HG02763 (cell line): Measurements from ENCODE around the gene SPPL2C.

Experiments
- ATAC-seq: cut with Tn5 transposase; IDR thresholded peaks from one replicate; pipeline ENCODE4 v1.9.1; 2021; ENCODE audit warnings: mild to moderate bottlenecking, moderate library complexity; ENCODE audit not compliant: unreplicated experiment

The SPPL2C gene

GRCh38 chr17:45844695-45845375, at the start of gene SPPL2C:
Gene SPPL2C, plus strand, starts transcription at chr17:45844881. Its CDS starts 26 bp downstream, at chr17:45844907.
- no peak for ATAC-seq

DNA sequence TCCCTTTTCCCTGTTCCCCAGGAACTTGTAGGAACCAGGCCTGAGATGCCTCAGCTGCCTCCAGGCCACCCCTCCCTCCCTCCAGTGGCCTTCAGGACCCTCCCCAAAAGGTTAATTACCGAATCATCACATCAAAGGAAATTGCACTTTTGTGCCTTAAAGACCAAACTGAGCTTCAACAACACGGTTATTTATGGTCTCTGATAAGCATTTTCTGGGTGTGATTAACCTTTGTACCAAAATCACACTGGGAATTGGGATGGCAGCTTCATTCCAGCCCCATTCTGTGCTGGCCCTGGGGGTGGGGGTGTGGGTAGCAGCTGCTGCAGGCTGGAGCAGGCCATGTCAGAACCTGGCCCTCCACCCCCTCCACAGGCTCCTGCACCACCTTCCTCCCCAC, 43.9 kb upstream of the SPPL2C start:
- no peak for ATAC-seq

DNA sequence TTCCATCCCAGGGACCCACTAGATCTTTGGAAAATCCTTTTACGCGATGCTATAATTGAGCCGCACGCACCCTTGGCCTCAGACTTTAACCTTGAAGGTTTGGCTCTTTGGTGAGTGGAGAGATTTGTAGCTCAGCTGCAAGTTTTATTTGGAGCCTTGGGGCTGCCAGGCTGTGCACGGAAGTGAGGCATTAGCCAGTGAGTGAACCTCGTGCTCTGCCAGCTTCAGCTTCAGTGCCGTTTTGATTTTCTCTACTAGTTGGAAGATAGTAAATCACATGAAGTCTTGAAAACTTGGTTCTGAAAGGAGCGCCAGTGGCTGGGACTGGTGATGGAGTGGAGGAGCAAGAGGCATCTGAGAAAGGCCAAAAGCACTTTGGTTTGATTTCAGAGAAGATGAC, 43.3 kb upstream of the SPPL2C start:
- ATAC-seq = no peak

DNA sequence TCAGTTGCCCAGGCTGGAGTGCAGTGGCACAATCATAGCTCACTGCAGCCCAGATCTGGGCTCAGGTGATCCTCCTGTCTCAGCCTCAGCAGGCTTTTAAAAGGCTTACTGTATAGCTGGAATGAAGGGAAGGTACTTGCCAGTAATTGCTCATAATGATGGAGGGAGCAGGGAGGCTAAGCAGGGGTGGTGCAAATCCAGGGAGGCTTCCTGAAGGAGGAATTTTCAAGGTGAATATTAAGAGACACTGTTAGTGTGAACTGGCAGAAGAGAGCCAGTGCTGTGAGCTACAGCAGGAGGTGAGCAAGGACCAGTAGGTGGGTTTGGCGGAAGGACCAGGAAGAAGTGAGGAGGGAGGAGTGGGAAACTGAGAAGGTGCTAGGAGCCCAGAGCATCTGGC, 35.8 kb upstream of the SPPL2C start:
- ATAC-seq = no peak

DNA sequence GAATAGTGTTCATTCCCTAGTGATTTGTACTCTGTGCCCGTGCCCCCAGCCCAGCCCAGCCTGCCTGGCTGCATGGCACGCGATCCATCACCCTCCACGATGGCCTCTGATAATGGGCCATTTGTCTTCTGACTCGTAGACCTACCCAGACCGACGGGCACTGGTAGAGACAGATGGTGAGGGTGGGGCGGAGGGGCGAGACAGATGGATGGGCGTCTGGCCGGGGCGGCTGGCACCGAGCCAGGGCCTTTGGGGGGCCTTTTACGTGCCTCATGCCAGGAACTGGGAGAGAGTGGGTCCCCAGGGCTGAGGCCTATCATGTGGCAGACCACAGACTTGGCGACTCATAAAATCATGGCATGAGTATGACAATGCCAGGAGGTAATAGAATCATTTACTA, 35.2 kb upstream of the SPPL2C start:
- ATAC-seq = no peak

DNA sequence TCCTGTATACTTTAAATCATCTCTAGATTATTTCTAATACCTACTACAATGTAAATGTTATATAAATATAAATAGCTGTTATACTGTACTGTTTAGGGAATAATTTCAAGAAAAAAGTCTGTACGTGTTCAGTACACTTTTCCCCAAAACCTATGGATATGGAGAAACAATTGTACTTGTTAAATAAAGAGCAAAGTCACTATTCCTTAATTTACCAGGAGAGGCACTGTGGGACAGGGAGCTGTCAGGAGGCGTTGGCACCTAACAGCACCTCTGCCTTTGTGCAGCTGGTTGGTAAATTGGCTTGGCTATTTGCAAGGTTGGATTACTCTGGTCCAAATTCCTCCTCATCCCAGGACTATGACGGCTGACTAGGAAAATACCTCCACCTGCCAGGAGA, 32.6 kb upstream of the SPPL2C start:
- ATAC-seq = no peak

GRCh38 chr17:45813048-45813725, 31.5 kb upstream of the SPPL2C start:
- ATAC-seq = no peak

DNA sequence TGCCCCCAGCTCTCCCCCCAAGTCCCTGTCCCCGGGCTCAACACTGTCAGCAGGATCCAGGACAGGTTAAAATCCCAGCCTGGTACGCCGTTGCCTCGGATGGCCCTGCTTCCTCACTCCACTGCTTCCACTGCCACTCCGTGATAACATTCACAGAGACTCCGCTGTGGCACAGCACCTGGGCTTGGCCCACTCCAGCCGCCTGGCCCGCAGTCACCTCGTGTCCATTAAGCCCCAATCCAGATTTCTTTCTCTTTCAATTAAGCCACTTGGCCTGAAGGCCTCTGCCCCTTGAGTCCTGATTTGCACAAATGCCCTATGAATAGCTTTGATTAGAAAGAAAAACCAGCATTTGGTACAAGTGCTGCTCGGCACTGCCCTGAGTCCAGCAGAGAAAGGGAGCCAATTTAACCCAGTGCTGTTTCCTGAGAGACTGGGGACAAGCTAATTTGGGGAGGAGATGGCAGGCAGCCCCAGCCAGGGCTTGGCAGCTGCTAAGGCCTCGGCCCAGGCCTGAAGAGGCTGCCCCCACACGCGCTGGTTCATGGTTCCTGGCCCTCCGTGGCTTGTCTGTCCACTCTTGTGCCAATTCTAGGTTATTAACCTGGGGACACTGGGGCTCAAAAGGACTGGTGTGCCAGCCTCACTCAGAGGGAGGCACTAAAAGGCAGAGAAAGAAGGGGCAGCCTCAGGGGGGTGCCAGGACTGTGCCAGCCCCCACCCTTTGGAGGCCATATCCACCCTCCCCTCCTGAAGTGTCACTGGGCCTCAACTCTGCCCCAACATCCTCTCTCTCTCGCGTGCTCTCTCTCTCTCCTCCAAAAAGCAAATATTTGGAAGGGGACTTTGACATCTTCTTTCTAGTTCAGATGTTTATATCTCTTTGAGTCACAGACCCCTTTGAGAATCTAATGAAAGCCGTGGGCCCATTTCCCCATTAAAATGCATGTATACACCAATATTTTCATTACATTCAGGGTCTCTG, 29.8 kb upstream of the SPPL2C start:
- ATAC-seq = no peak

DNA sequence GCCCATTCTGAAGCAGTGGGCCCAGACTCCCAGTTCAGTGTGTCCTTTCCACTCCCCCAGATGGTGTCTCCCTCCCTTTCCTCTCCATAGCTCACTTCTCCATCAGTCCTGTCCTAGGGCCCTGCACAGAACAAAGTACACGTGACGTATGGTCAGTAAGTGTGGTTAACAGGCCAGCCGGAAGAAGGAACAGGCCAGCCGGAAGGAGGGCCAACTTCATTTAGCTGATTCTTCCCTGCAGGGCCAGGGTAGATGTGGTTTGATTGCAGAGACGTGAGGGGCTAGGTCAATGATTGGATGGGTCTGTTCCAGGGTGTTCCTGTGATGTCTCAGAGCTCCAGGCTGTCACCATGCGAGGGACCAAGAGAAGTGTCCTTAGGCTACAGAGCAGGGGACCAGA, 28.9 kb upstream of the SPPL2C start:
- ATAC-seq = no peak

GRCh38 chr17:45818041-45818440, 26.6 kb upstream of the SPPL2C start:
- no peak for ATAC-seq

DNA sequence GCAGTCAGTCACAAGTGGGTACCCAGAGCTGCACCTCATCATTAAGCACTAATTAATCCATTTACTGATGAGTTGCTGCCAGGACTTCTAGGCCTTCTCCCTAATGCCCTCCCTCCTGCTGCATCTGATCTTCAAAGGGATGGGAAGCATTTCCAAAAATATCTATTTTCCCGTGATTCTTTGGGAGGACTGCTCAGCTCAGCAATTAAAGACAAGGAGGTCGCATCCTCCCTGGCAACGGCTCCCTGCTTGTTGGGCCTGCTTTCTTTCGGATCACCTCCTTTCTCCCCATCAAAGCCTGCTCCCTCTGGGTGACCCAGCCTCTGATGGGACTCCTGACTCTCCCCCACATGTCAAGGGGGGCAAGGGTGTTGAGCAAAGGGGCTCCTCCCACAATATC, 26.0 kb upstream of the SPPL2C start:
- ATAC-seq = no peak

DNA sequence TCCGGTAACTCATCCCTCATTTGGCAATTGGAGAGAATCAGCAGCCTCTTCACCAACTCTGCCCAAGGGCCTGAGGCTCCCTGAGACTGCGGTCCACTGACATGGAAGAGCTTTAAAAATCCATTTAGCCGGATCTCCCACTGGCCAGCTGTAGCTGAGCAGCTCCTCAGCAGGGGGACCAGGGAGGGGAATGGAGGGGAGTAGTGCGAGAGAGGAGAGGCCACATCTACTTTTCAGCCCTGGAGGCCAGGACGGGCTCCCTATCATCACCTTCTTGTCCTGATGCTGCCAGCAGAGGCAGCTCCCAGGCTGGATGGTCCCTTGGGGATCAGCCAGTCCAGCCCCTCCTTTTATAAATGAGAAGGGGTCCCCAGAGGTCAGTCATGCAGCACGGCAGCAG, 25.0 kb upstream of the SPPL2C start:
- ATAC-seq = no peak

- no peak for ATAC-seq
Observed at GRCh38 chr17:45820052-45820780, 24.5 kb upstream of the SPPL2C start.

DNA sequence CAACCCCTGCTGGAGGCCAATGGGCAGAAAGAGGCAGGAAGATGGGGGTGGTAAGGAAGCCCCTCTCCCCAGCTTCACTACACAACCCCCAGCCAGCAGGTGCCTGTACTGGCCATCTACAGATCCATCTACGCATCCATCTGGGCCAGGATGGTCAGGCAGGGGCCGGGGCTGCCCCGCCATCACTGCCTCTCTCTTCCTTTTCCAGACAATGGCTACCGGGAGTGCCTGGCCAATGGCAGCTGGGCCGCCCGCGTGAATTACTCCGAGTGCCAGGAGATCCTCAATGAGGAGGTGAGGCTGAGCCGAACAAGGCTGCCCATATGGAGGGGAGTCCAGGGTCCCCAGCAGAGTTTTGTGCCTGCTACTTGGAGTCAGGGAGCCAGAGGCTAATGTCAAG, 23.5 kb upstream of the SPPL2C start:
- ATAC-seq = no peak

DNA sequence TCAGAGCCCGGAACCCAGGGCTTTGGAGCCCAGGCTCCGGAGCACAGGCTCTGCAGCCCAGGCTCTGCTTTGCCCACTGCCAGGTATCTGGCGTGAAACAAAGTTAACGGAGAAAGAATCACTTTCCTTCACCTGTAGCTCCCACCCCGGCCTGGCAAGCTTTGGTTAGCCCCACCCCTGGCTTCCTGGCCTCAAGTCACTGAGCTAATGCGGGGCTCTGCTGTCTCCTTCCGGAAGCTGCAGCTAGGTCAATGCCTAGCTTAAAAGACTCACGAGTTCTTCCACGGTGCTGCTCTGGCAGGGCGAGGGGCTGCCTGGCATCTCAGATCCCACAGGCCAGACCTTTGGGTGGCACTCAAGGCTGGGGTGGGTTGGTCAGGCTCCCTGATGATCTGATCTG, 21.1 kb upstream of the SPPL2C start:
- ATAC-seq = no peak

- no peak for ATAC-seq
Observed at GRCh38 chr17:45824475-45824874, 20.2 kb upstream of the SPPL2C start.

GRCh38 chr17:45824901-45825492, 19.7 kb upstream of the SPPL2C start:
- ATAC-seq = no peak

GRCh38 chr17:45825792-45826191, 18.9 kb upstream of the SPPL2C start:
- no peak for ATAC-seq

DNA sequence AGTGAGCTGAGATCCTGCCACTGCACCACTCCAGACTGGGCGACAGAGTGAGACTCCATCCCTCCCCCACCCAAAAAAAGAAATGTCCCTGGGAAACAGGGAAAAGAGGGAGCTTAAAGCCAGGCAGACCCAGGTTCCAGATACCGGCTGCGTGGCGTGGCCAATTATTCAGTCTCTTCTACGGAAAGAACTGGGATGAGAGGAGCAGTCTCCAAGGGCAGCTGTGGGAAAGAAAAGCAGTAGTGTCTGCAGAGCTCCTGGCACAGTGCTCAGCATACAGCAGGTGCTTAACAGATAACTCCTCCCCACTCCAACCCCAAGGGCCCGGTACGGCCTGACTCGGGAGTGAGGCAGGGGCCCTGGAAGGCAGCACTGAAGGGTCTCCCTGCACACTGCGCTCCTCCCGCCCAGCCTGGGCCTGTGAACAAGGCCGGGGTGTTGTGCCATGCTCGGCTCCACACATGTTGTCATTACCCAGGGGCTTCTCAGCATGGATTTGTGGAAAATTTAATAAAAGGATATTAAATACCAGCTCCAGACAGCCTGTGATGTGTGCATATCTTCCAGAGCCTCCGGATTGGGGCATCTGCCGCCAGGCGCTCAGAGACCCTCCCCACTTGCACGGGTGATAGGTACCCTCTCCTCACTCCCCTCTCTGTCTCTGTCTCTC, 17.6 kb upstream of the SPPL2C start:
- no peak for ATAC-seq

GRCh38 chr17:45828171-45828570, 16.5 kb upstream of the SPPL2C start:
- no peak for ATAC-seq
